ENCODE measurements around the gene PGM2. TPM values are rescaled to one million over a fixed set of nuclear protein-coding genes. Genes with fewer than 3 reads are reported as not detected.

PGM2 gene
- polyA plus RNA-seq, 1 donor (not counting 4 experiments of a cell fraction or from before 2014, with no cell fraction given): 45.0 TPM

GRCh38 chr4:37860266-37860665 is 33.8 kb downstream of the PGM2 start:
- H3K27ac ChIP-seq (ENCODE audit: control insufficient read depth, insufficient read depth, low read length): no peak overlapping the region
- peaks cover 4 to 6% of the 10 kb centered on the region in 2 experiments for H3K36me3 ChIP-seq (ENCODE audit: control insufficient read depth in 2 of 2, extremely low read depth in 1 of 2, insufficient read depth in 2 of 2, low read length in 2 of 2)
- no peak for FAIRE-seq
- H3K4me3 ChIP-seq (ENCODE audit: control insufficient read depth in 2 of 3, extremely low read depth in 1 of 3, insufficient read depth in 2 of 3, low read depth in 1 of 3, low read length in 3 of 3): no peak overlapping the region
- no peaks in the 10 kb centered on the region for H3K79me2 ChIP-seq (ENCODE audit: control insufficient read depth, insufficient read depth, low read length)
- no peak for DNase-seq (ENCODE audit: low read depth, low spot score)
- H3K4me2 ChIP-seq (ENCODE audit: control insufficient read depth, extremely low read depth, insufficient read depth, low read depth, low read length): no peak overlapping the region
- H3K9me1 ChIP-seq (ENCODE audit: control insufficient read depth, extremely low read depth, insufficient read depth, low read length): no peaks in the 10 kb centered on the region
- H2AFZ ChIP-seq (ENCODE audit: control insufficient read depth, low read length): no peak overlapping the region
- dilution Hi-C loops (cut with MboI; ENCODE audit: extremely low pct_ligation_motif_present, low sequenced_read_pairs): no loop called here
- H3K4me1 ChIP-seq (ENCODE audit: control insufficient read depth, extremely low read depth, insufficient read depth, low read length): no peaks in the 10 kb centered on the region
- H3K9ac ChIP-seq (ENCODE audit: control insufficient read depth, extremely low read depth, insufficient read depth, low read length): no peak overlapping the region
- H3K27me3 ChIP-seq (ENCODE audit: control insufficient read depth, extremely low read depth, insufficient read depth, low read length): no peaks in the 10 kb centered on the region
- H4K20me1 ChIP-seq (ENCODE audit: control insufficient read depth, extremely low read depth, insufficient read depth, low read length): no peaks in the 10 kb centered on the region
- TF ChIP-seq, protein P1, sequence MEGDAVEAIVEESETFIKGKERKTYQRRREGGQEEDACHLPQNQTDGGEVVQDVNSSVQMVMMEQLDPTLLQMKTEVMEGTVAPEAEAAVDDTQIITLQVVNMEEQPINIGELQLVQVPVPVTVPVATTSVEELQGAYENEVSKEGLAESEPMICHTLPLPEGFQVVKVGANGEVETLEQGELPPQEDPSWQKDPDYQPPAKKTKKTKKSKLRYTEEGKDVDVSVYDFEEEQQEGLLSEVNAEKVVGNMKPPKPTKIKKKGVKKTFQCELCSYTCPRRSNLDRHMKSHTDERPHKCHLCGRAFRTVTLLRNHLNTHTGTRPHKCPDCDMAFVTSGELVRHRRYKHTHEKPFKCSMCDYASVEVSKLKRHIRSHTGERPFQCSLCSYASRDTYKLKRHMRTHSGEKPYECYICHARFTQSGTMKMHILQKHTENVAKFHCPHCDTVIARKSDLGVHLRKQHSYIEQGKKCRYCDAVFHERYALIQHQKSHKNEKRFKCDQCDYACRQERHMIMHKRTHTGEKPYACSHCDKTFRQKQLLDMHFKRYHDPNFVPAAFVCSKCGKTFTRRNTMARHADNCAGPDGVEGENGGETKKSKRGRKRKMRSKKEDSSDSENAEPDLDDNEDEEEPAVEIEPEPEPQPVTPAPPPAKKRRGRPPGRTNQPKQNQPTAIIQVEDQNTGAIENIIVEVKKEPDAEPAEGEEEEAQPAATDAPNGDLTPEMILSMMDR (optimal IDR thresholded peaks at IDR 0.05 in 1 of 3, IDR thresholded peaks at IDR 0.05 in 1 of 3, conservative IDR thresholded peaks at IDR 0.05 in 1 of 3; ENCODE audit: extremely low read depth in 1 of 3, insufficient read depth in 2 of 3, low read length in 3 of 3): no peak
- TF ChIP-seq EZH2 (IDR thresholded peaks at IDR 0.05; ENCODE audit: low read length): no peak
- H3K9me3 ChIP-seq (ENCODE audit: control insufficient read depth, low read depth, low read length): no peaks in the 10 kb centered on the region

DNA sequence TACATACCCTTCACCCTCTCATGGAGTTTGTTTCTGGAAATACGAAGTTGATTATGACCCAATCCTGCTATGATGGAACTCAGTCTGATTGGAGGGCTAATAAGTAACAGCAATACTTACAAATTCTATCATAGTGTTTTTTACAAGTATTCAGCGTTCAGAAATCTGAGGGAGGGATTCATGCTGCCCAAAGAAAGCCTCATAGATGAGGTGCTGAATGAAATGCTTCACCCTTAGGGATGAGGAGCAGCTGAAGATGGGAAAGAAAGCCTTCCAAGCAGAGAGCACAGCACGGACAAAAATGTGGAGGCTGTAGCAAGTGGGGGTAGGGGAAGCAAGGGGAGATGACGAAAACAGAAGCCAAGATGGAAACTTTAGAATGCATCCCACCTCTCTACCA is 36.5 kb downstream of the PGM2 start:
- Histone ChIP-seq H4K20me1 (ENCODE audit: control insufficient read depth, extremely low read depth, insufficient read depth, low read length) (no peaks in the 10 kb centered on the region), H3K4me3 (ENCODE audit: control insufficient read depth in 2 of 3, extremely low read depth in 1 of 3, insufficient read depth in 2 of 3, low read depth in 1 of 3, low read length in 3 of 3) (no peak overlapping the region), H3K4me1 (ENCODE audit: control insufficient read depth, extremely low read depth, insufficient read depth, low read length) (no peaks in the 10 kb centered on the region), H2AFZ (ENCODE audit: control insufficient read depth, low read length) (no peak overlapping the region), H3K4me2 (ENCODE audit: control insufficient read depth, extremely low read depth, insufficient read depth, low read depth, low read length) (no peak overlapping the region), H3K27ac (ENCODE audit: control insufficient read depth, insufficient read depth, low read length) (no peak overlapping the region), H3K27me3 (ENCODE audit: control insufficient read depth, extremely low read depth, insufficient read depth, low read length) (no peaks in the 10 kb centered on the region), H3K79me2 (ENCODE audit: control insufficient read depth, insufficient read depth, low read length) (no peaks in the 10 kb centered on the region), H3K9me1 (ENCODE audit: control insufficient read depth, extremely low read depth, insufficient read depth, low read length) (no peaks in the 10 kb centered on the region), H3K36me3 (ENCODE audit: control insufficient read depth in 2 of 2, extremely low read depth in 1 of 2, insufficient read depth in 2 of 2, low read length in 2 of 2) (peaks cover 2 to 4% of the 10 kb centered on the region in 2 experiments), H3K9ac (ENCODE audit: control insufficient read depth, extremely low read depth, insufficient read depth, low read length) (no peak overlapping the region), H3K9me3 (ENCODE audit: control insufficient read depth, low read depth, low read length) (no peaks in the 10 kb centered on the region)
- no peak for FAIRE-seq
- no peak for DNase-seq (ENCODE audit: low read depth, low spot score)
- no peak for TF ChIP-seq EZH2 (IDR thresholded peaks at IDR 0.05; ENCODE audit: low read length)
- TF ChIP-seq, protein P1 (optimal IDR thresholded peaks at IDR 0.05 in 1 of 3, IDR thresholded peaks at IDR 0.05 in 1 of 3, conservative IDR thresholded peaks at IDR 0.05 in 1 of 3; ENCODE audit: extremely low read depth in 1 of 3, insufficient read depth in 2 of 3, low read length in 3 of 3): no peak
- dilution Hi-C loops (cut with MboI; ENCODE audit: extremely low pct_ligation_motif_present, low sequenced_read_pairs): no loop called here
